Astrocyte of the cerebellum (primary cell): ENCODE measurements around the gene LRRC8C.
A peak's percentile ranks its signal among the peaks of the same experiment; 100 is the strongest.
"Not testable (repeated sequence)": the region's sequence is repeated elsewhere in the genome, so short reads cannot be mapped to it uniquely, and the experiment has no call there.

ENCODE experiments used
- DNase-seq: peaks from one replicate; pipeline ENCODE4 v3.0.0-alpha.2; 2011; ENCODE audit warnings: low read depth
- H3K4me3 ChIP-seq: 2 replicates; pipeline ENCODE4 v1.5.1; 2011; ENCODE audit warnings: mild to moderate bottlenecking, low read depth, low read length, moderate library complexity
- CTCF ChIP-seq: IDR thresholded peaks from 2 replicates; pipeline ENCODE4 v1.5.1; 2012; ENCODE audit warnings: low read length, low read depth, moderate library complexity, mild to moderate bottlenecking; ENCODE audit errors: missing control alignments
- in situ Hi-C: cut with HindIII; loops from 2 replicates; pipeline ENCODE4 v1.10.0; 2017; ENCODE audit warnings: low sequenced_read_pairs

LRRC8C gene

GRCh38 chr1:89590341-89591080, 42.4 kb upstream of the LRRC8C start:
- no peak for TF ChIP-seq CTCF
- H3K4me3 ChIP-seq = no peak overlapping the region
- in situ Hi-C loops = no loop called here
- DNase-seq = no peak

- DNase-seq, H3K4me3 ChIP-seq, in situ Hi-C loops: not testable (repeated sequence)
These were observed 40.0 kb upstream of the LRRC8C start for GRCh38 chr1:89592861-89593302.

GRCh38 chr1:89594096-89594740, 38.7 kb upstream of the LRRC8C start:
- no peak for DNase-seq
- H3K4me3 ChIP-seq = no peak overlapping the region
- in situ Hi-C loops = no loop called here
- no peak for TF ChIP-seq CTCF

GRCh38 chr1:89596698-89597097, 36.2 kb upstream of the LRRC8C start:
- H3K4me3 ChIP-seq = no peak overlapping the region
- DNase-seq = no peak
- TF ChIP-seq CTCF = no peak
- in situ Hi-C loops = no loop called here

- in situ Hi-C loops = no loop called here
- peak; percentile 15 for DNase-seq
- H3K4me3 ChIP-seq = no peak overlapping the region
- peak; percentile 61 for TF ChIP-seq CTCF
These were observed 34.2 kb upstream of the LRRC8C start for GRCh38 chr1:89598450-89599331.

GRCh38 chr1:89599332-89599630, 33.6 kb upstream of the LRRC8C start:
- no peak for DNase-seq
- no peak overlapping the region for H3K4me3 ChIP-seq
- no peak for TF ChIP-seq CTCF
- in situ Hi-C loops = no loop called here
